GM18519 (cell line): ENCODE data around the gene ING5.
"Not testable (repeated sequence)": the region's sequence is repeated elsewhere in the genome, so short reads cannot be mapped to it uniquely, and the experiment has no call there.

Experiments
- ATAC-seq: cut with Tn5 transposase; IDR thresholded peaks from one replicate; pipeline ENCODE4 v1.9.1; 2021; ENCODE audit warnings: mild to moderate bottlenecking, moderate library complexity; ENCODE audit not compliant: unreplicated experiment, low FRiP score

The ING5 gene

DNA sequence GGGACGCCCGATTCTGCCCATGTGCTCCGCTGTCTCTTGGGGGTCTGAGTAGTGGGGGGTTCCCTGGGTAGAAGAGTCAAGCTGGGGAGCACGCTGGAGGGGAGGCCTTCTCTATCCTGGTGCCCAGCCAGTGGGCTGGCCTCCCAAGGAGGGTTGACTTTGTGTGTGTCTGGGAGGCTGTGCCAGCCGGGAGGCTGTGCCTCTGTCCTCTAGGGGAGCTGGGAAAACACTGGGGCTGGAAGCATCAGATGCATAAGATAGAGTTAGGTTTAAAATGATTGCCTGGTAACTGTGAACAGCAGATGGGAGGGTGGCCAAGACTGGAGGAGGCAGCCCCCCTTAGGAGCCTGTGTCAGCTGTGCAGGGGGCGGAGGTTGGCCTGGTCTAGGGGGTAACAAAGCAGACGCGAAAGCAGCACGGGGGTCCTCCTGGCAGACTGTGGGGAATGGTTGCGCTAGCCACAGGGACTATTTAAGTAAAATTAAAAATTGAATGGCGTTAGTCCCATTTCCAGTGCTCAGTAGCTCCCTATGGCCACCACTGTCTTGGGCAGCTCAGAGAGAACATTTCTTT is 1.3 kb downstream of the ING5 start:
- no peak for ATAC-seq

DNA sequence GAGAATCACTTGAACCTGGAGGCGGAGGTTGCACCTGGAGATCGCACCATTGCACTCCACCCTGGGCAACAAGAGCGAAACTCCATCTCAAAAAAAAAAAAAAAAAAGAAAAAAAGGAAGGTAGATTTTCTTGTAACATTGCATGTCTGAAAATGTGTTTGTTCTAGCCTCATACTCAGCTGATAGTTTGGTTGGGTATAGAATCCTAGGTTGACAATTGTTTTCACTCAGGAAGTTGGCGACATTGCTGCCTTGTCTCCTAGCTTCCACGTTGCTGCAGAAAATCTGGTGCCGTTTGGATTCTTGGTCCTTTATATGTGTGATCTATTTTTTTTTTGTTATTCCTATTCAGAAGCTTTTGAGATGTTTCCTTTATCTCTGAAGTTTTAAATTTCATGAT is 4.7 kb downstream of the ING5 start:
- no peak for ATAC-seq

DNA sequence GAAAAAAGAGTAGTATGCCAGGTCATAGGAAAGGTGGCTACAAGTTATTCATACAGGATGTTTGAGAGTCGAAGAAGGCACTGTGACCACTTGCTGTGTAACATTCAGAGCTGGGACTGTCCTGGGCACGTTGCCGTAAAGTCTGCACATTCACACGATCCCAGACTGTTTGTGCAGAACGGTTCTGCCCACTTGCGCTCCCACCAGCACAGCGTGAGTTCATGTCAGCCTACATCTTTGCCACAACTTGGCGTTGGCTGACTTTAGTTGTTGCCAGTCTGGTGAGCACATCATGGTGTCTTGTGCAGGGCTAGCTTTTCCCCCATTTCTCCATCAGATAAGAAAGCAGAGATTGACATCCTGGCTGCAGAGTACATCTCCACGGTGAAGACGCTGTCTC is 7.0 kb downstream of the ING5 start:
- ATAC-seq: no peak

GRCh38 chr2:241719093-241719492 is 17.3 kb downstream of the ING5 start:
- ATAC-seq: no peak

GRCh38 chr2:241720099-241720498 is 18.3 kb downstream of the ING5 start:
- ATAC-seq: no peak

- ATAC-seq: no peak
Observed at GRCh38 chr2:241720560-241720959, 18.7 kb downstream of the ING5 start.

DNA sequence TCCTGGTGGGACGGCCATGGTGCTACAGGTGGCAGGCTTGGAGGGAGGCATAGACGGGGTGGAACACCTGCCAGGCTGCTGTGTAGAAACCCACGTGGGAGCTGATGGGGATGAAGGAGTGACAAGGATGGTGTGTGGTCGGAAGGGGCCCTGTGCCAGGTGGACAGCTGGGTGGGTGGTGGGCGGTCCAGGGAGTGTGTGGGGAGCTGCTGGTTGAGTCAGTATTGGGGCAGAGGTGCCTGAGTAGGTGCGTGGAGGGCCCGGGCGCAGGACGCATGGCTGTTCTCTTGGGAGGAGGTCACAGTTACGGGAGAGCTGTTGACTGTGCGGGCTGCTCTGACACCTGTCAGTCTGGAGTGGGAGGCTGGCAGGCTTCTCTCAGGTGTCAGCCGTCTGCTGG is 20.0 kb downstream of the ING5 start:
- no peak for ATAC-seq

DNA sequence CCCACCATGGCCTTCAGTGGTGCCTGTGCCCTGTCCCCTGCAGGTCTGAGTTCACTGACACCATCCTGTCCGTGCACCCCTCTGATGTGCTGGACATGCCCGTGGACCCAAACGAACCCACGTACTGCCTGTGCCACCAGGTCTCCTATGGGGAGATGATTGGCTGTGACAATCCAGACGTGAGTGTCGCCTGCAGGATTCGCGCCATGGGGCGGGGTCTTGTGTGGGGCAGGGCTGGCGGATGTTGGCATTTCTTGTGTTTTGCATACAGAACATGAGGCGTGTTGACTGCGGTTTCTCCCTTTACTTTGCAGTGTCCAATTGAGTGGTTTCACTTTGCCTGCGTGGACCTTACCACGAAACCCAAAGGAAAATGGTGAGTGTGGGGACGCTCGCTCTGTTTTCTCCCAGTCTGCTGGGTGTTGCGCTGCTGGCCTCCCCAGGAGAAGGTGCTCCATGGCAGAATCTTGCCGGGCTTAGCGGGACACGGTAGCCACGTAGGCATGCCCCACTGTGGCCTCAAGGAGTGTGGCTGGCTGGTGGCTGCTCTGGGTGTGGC is 21.1 kb downstream of the ING5 start:
- no peak for ATAC-seq

DNA sequence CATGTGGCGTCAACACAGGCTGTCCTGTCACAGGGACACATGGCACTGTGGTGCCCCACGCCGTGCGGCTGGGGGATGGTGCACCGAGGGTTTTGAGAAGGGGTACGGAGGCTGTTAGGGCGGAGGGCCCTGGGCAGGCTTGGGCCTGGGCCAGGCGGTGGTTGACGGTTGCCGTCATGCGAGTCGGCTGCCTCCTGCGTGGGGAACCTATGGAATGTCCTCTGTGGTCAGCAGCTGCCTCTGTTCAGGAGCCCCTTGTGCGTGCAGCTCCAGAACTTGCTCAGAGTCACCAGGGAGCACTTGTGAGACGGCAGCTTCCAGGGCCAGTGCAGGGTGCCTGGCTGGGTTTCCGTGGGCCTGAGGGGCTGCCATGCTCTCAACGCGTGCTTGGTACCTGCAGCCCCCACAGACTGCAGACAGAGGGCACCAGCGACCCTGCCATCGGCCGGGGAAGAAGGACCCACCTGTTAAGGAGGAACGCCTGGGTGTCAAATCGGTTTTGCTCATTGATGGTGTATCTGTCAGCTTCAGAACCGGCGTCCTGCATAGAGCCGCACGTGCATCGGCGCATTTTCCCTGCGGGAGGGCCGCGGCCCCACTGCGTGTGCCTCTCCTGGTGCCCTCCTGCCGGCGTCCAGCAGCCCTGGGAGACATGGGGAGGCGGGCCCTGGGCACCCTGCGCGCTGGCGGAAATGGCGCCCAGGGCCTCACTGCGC is 22.6 kb downstream of the ING5 start:
- no peak for ATAC-seq

DNA sequence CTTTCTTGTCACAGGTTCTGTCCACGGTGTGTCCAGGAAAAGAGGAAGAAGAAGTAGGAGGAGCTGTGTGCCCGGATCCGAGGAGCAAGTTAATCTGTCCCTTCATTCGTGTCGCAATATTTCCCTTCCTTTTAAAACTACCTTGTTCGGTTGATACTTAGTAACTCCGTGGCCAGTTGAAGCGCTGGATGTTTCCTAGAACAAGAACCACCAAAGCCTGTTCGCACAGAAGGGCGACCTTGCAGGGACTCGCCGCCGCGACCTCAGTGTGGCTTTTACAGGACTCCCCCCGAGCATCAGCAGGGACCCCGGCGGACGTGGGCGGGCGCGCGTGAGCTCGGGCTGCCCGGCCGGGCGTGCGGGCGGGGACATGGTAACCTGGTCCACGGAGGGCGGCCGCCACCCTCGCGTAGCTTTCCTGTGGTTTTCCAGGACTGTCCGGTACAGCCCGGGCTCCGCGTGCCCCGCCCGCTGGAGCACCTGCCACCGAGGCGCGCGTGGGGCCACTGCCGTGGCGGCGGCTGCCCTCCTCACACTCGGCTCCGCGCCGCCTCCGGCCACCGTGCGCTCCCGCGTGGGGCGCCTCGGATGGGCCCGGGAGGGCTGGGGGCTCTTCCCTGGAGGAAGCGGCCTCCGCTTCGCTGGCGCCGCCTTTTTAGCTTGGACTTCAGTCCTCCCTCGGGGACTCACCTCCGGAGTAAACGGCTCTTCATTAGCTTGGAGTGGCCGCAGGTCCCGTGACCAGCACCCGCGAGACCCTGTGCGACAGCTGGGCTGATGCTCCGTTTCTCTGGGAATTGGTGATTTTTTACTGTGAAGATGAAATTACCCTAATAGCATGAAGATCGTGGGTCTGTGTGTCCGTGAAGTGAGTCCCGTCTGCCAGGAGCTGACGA is 23.4 kb downstream of the ING5 start:
- ATAC-seq: no peak

DNA sequence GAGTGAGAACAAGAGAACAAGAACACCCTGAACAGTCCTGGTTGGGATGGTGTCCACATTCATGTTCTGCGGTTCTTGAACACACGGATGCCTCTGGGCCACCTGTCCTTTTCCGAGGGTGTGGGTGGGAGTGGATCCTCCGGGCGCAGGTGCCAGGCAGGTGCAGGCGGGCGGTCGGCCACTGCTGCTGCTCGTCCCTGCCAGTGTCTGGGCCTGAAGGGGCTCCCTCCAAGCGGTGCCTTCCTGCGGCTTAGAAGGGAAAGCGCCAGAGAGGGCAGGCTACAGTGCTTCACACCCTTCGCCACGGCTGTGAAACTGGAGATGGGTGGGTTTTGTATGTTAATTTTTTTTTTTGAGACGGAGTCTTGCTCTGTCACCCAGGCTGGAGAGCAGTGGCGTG is 24.6 kb downstream of the ING5 start:
- no peak for ATAC-seq

- ATAC-seq: no peak
Observed at GRCh38 chr2:241728000-241728399, 26.2 kb downstream of the ING5 start.

DNA sequence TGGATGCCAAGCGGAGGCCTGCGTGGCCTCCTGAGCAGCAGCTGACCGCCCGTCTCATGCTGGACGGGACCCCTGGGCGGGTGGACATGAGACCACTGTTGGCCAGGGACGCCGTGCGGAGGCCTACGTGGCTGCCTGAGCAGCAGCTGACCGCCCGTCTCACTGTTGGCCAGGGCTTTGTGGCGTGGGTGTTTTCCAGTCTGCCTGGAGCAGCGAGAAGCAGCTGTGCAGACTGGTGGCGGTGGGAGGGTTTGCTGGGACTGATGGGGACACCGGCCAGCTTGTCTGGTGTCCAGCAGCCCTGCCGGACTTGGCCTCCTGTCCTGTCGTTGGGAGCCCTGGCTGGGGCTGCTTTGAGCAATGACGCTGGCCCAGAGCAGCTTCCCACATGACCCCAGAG is 26.8 kb downstream of the ING5 start:
- ATAC-seq: no peak

GRCh38 chr2:241729868-241730267 is 28.0 kb downstream of the ING5 start:
- no peak for ATAC-seq

- no peak for ATAC-seq
Observed at GRCh38 chr2:241730671-241731293, 28.9 kb downstream of the ING5 start.

DNA sequence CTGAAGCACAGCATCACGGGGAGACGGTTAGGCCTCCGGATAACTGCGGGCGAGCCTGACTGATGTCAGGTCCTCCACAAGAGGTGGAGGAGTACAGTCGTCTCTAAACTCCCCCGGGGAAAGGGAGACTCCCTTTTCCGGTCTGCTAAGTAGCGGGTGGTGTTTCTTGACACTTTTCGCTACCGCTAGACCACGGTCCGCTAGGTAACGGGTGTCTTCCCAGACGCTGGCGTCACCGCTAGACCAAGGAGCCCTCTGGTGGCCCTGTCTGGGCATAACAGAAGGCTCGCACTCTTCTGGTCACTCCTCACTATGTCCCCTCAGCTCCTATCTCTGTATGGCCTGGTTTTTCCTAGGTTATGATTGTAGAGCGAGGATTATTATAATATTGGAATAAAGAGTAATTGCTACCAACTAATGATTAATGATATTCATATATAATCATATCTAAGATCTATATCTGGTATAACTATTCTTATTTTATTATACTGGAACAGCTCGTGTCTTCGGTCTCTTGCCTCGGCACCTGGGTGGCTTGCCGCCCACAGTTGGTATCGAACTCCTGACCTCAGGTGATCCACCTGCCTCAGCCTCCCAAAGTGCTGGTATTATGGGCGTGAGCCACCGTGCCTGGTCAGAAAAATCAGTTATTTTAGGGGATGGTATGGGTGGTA is 30.8 kb downstream of the ING5 start:
- ATAC-seq: not testable (repeated sequence)

DNA sequence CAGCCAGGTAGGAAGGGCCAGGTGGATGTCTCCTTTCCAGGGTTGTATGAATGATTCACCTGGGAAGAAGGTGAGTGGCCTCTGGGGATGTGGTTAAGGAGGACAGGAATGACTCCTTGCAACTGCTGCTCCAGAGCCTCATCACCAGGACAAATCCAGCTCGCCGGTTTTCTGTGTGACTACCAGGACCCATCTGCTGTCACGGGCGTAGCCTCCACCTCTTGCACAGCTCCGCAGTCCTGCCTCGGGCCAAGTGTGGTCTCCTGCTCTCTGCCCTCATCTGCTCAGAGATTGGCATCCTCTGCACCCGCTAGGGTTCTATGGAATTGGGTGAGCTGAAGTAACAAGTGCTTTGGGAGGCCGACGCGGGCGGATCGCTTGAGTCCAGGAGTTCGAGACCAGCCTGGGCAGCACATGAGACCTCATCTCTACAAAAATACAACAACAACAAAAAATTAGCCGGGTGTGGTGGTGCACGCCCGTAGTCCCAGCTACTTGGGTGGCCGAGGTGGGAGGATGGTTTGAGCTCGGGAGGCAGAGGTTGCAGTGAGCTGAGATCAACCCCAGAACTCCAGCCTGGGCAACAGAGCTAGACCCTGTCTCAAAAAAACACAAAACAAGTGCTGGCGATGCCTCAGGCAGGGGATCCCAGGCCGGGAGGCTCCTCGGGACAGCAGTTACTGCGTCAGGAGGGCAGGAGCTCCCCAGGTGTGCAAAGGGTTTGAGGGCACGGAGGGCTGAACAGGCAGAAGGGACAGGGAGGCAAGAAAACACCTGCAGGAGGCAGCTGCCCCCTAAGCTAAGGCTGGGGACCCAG is 31.8 kb downstream of the ING5 start:
- ATAC-seq: no peak

- no peak for ATAC-seq
Observed at GRCh38 chr2:241734208-241734466, 32.3 kb downstream of the ING5 start.

DNA sequence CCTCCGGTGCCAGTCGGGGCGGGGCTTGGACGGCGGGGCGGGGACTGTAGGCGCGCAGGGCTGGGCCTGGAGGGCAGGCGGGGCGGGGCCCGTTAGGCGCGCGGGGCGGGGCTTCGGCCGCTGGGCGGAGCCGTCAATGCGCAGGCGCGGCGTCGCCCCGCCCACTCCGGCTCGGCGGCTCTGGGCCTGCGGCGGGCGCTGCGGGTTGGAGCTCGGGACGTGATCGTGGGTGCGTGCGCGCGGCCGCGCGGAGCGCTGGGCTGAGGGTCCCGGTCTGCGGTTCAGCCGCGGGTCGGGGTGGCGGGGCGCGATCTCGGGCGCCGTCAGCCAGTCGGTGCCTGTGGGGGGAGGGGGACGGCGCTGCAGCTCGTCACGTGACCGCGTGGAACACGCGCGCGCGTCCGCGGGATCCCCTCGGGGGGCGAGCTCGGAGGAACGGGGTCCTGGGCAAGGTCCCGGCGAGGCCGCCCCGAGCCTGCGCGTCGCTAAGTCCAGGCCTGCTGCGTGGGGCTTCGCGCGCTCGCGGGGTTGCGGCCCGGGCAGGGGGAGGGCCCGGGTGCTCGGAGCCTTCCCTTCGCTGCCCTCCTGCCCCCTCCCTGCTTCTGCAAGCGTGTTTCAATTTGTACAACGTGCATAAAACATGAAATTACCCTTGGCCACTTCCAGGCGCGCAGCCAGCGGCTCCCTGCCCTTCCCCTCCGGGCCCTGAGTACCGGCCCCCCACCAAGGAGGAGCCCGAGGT is 32.8 kb downstream of the ING5 start, which contains the start of gene D2HGDH:
Gene D2HGDH (plus strand): TSS at position 164 of the 742 bp plus-strand sequence. CDS start 595 bp downstream, outside the sequence.
- peak; percentile 48 for ATAC-seq
